ENCODE measurements around the gene KRTAP5-1. TPM values are rescaled to one million over a fixed set of nuclear protein-coding genes. Genes with fewer than 3 reads are reported as not detected.

KRTAP5-1 gene
- total and polyA plus RNA-seq, 10 of the 15 experiments (the other 5 are each of a cell fraction or from before 2014, with no cell fraction given), result not detected

DNA sequence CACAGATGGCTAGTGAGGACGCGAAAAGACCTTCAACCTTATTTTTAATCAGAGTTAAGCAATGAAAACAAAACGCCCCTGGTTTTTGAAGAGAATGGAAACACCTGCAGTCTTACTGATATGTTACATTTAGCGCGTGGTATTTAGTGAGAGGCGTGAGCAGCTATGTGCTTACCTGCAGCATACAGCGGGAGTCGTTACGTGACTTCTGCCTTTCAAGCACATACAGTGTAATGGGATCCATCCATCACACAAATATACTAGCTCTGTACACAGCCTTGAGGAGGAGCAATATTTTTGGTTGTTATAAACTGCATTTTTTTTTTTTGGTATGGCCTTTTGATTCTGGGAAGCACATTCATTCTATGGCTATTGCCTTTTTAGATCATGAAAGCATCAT, 7.5 kb upstream of the KRTAP5-1 start (continued):
- TF ChIP-seq BCL11A (IDR thresholded peaks at IDR 0.05; ENCODE audit: low read depth, low read length) (no peak), CHD2 (IDR thresholded peaks at IDR 0.05; ENCODE audit: borderline replicate concordance, low read depth, low read length) (no peak), MTA3 (IDR thresholded peaks at IDR 0.05; ENCODE audit: borderline replicate concordance, low read length) (no peak)
- TF ChIP-seq, protein P1, sequence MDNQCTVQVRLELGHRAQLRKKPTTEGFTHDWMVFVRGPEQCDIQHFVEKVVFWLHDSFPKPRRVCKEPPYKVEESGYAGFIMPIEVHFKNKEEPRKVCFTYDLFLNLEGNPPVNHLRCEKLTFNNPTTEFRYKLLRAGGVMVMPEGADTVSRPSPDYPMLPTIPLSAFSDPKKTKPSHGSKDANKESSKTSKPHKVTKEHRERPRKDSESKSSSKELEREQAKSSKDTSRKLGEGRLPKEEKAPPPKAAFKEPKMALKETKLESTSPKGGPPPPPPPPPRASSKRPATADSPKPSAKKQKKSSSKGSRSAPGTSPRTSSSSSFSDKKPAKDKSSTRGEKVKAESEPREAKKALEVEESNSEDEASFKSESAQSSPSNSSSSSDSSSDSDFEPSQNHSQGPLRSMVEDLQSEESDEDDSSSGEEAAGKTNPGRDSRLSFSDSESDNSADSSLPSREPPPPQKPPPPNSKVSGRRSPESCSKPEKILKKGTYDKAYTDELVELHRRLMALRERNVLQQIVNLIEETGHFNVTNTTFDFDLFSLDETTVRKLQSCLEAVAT (IDR thresholded peaks at IDR 0.05), result no peak
- TF ChIP-seq, protein P2, sequence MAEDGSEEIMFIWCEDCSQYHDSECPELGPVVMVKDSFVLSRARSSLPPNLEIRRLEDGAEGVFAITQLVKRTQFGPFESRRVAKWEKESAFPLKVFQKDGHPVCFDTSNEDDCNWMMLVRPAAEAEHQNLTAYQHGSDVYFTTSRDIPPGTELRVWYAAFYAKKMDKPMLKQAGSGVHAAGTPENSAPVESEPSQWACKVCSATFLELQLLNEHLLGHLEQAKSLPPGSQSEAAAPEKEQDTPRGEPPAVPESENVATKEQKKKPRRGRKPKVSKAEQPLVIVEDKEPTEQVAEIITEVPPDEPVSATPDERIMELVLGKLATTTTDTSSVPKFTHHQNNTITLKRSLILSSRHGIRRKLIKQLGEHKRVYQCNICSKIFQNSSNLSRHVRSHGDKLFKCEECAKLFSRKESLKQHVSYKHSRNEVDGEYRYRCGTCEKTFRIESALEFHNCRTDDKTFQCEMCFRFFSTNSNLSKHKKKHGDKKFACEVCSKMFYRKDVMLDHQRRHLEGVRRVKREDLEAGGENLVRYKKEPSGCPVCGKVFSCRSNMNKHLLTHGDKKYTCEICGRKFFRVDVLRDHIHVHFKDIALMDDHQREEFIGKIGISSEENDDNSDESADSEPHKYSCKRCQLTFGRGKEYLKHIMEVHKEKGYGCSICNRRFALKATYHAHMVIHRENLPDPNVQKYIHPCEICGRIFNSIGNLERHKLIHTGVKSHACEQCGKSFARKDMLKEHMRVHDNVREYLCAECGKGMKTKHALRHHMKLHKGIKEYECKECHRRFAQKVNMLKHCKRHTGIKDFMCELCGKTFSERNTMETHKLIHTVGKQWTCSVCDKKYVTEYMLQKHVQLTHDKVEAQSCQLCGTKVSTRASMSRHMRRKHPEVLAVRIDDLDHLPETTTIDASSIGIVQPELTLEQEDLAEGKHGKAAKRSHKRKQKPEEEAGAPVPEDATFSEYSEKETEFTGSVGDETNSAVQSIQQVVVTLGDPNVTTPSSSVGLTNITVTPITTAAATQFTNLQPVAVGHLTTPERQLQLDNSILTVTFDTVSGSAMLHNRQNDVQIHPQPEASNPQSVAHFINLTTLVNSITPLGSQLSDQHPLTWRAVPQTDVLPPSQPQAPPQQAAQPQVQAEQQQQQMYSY (CRISPR knock-in tag; IDR thresholded peaks at IDR 0.05), result no peak

DNA sequence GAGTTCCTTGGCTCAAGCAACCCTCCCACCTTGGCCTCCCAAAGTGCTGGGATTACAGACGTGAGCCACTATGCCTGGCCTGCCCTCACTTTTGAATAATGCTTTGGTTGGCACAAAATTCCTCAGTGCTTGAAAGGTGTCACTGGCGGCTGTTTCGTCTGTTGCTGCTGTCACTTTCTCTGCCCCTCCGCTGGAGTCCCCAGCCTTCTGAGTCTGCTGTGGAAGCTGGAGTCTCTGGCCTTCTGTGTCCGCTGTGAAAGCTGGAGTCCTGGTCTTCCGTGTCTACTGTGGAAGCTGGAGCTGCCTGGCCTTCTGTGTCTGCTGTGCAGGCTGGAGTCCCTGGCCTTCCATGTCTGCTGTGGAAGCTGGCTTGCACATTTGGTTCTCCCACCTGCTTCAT, 4.9 kb upstream of the KRTAP5-1 start:
- no TSS peak for BruUV-seq (replicated peaks)
- intact Hi-C loops (cut with micrococcal nuclease; ENCODE audit: unreplicated experiment) (no loop called here), in situ Hi-C loops (cut with MboI) (no loop called here)
- no peaks in the 10 kb centered on the region for H4K20me1 ChIP-seq (ENCODE audit: control insufficient read depth, insufficient read depth)
- no peak for DNase-seq (ENCODE audit: low read depth, low spot score)
- ChIA-PET SMC1A (ENCODE audit: uncharacterized antibody, unreplicated experiment) (no interaction called here), RAD21 (ENCODE audit: unreplicated experiment) (no interaction called here), CTCF (interaction anchor here (1.2 to 1.9 kb wide), 2 partner anchors 15 to 37 kb away, joined by 3 to 4 read pairs; no protein-coding TSS in a partner anchor), POLR2A (no interaction called here)
- H3K4me3 ChIP-seq, result no peak overlapping the region
- no peak overlapping the region for H3K9ac ChIP-seq (ENCODE audit: control insufficient read depth, insufficient read depth, low read length)
- H3K4me2 ChIP-seq (ENCODE audit: control insufficient read depth, insufficient read depth), result no peak overlapping the region
- 69% methylated on average over 6 of the region's 6 CpGs for WGBS (ENCODE audit: insufficient coverage, insufficient replicate concordance, low lambda C conversion rate, missing lambda C conversion rate)
- no peaks in the 10 kb centered on the region for H3K79me2 ChIP-seq (ENCODE audit: control insufficient read depth, insufficient read depth, low read length)
- no peak for FAIRE-seq
- ATAC-seq, result no peak
- no peak overlapping the region for H2AFZ ChIP-seq (ENCODE audit: control insufficient read depth, low read depth, low read length)
- H3K4me1 ChIP-seq (ENCODE audit: control insufficient read depth, insufficient read depth, low read length), result no peaks in the 10 kb centered on the region
- H3K9me3 ChIP-seq (replicated peaks; ENCODE audit: control insufficient read depth, insufficient read depth, low read length), result no peaks in the 10 kb centered on the region; the same call in 2 of the 3 replicates
- H3K27me3 ChIP-seq (replicated peaks in 1 of 2; ENCODE audit: control insufficient read depth in 2 of 2, insufficient read depth in 2 of 2, low read length in 1 of 2), result no peaks in the 10 kb centered on the region; a peak in 1 of 4 replicates
- H3K36me3 ChIP-seq (ENCODE audit: control insufficient read depth in 2 of 2, insufficient read depth in 2 of 2, low read length in 1 of 2), result no peaks in the 10 kb centered on the region
- H3K27ac ChIP-seq (ENCODE audit: control insufficient read depth, insufficient read depth), result no peak overlapping the region
- TF ChIP-seq RBBP5 (conservative IDR thresholded peaks at IDR 0.05) (no peak), RFX5 (IDR thresholded peaks at IDR 0.05; ENCODE audit: low read depth, low read length) (no peak), ZNF207 (IDR thresholded peaks at IDR 0.05; ENCODE audit: borderline replicate concordance) (no peak), ZZZ3 (IDR thresholded peaks at IDR 0.05; ENCODE audit: control insufficient read depth, insufficient read length, low read depth) (no peak), CHD1 (IDR thresholded peaks at IDR 0.05; ENCODE audit: low read depth, low read length) (no peak), BACH1 (IDR thresholded peaks at IDR 0.05; ENCODE audit: borderline replicate concordance) (no peak), SREBF1 (IDR thresholded peaks at IDR 0.05; ENCODE audit: low read length) (no peak), WRNIP1 (IDR thresholded peaks at IDR 0.05; ENCODE audit: borderline replicate concordance, low read depth, low read length) (no peak), ZNF217 (IDR thresholded peaks at IDR 0.05) (no peak), IKZF2 (IDR thresholded peaks at IDR 0.05) (no peak), ZNF274 (IDR thresholded peaks at IDR 0.05; ENCODE audit: insufficient read depth, insufficient read length) (no peak)
- TF ChIP-seq, protein P3, sequence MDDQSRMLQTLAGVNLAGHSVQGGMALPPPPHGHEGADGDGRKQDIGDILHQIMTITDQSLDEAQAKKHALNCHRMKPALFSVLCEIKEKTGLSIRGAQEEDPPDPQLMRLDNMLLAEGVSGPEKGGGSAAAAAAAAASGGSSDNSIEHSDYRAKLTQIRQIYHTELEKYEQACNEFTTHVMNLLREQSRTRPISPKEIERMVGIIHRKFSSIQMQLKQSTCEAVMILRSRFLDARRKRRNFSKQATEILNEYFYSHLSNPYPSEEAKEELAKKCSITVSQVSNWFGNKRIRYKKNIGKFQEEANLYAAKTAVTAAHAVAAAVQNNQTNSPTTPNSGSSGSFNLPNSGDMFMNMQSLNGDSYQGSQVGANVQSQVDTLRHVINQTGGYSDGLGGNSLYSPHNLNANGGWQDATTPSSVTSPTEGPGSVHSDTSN (IDR thresholded peaks at IDR 0.05; ENCODE audit: insufficient replicate concordance, low read depth, low read length), result no peak
- TF ChIP-seq, protein P4, sequence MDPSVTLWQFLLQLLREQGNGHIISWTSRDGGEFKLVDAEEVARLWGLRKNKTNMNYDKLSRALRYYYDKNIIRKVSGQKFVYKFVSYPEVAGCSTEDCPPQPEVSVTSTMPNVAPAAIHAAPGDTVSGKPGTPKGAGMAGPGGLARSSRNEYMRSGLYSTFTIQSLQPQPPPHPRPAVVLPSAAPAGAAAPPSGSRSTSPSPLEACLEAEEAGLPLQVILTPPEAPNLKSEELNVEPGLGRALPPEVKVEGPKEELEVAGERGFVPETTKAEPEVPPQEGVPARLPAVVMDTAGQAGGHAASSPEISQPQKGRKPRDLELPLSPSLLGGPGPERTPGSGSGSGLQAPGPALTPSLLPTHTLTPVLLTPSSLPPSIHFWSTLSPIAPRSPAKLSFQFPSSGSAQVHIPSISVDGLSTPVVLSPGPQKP (IDR thresholded peaks at IDR 0.05; ENCODE audit: low read depth, low read length), result no peak
